Adipocyte (in vitro differentiated cells): Measurements from ENCODE around the gene VMP1.
"Not testable (repeated sequence)": the region's sequence is repeated elsewhere in the genome, so short reads cannot be mapped to it uniquely, and the experiment has no call there.

Source experiments
- DNase-seq: peaks from one replicate; pipeline ENCODE4 v3.0.0-alpha.2; 2015; ENCODE audit warnings: low read depth
- H3K27me3 ChIP-seq: replicated peaks from 2 replicates; pipeline ENCODE4 v1.7.0; 2013; ENCODE audit warnings: mild to moderate bottlenecking, low read length, moderate library complexity; ENCODE audit not compliant: control insufficient read depth, insufficient read depth
- H3K36me3 ChIP-seq: 2 replicates; pipeline ENCODE4 v1.7.0; 2013; ENCODE audit warnings: low read length, mild to moderate bottlenecking, moderate library complexity; ENCODE audit not compliant: control insufficient read depth, insufficient read depth, severe bottlenecking
- H3K4me1 ChIP-seq: 2 replicates; pipeline ENCODE4 v1.7.0; 2013; ENCODE audit warnings: mild to moderate bottlenecking, low read length, moderate library complexity; ENCODE audit not compliant: control insufficient read depth, insufficient read depth
- H3K4me3 ChIP-seq: 2 replicates; pipeline ENCODE4 v1.7.0; 2013; ENCODE audit warnings: mild to moderate bottlenecking, low read length, moderate library complexity
- H3K9ac ChIP-seq: 2 replicates; pipeline ENCODE4 v1.7.0; 2013; ENCODE audit warnings: mild to moderate bottlenecking, low read length, moderate library complexity
- H3K9me3 ChIP-seq: 2 replicates; pipeline ENCODE4 v1.7.0; 2013; ENCODE audit warnings: mild to moderate bottlenecking, low read length, moderate library complexity; ENCODE audit not compliant: control insufficient read depth

VMP1 gene

GRCh38 chr17:59753522-59754467 lies 46.3 kb downstream of the VMP1 start:
- peaks cover 47% of the 10 kb centered on the region for H3K4me1 ChIP-seq
- peak; percentile 96 for DNase-seq
- no peaks in the 10 kb centered on the region for H3K27me3 ChIP-seq
- H3K36me3 ChIP-seq, result peaks cover 10% of the 10 kb centered on the region
- peak overlapping the region; percentile 65 for H3K4me3 ChIP-seq
- peak overlapping the region; percentile 91 for H3K9ac ChIP-seq
- no peaks in the 10 kb centered on the region for H3K9me3 ChIP-seq

- no peaks in the 10 kb centered on the region for H3K27me3 ChIP-seq
These were observed 47.1 kb downstream of the VMP1 start for GRCh38 chr17:59754552-59754951.

GRCh38 chr17:59755069-59755468 lies 47.6 kb downstream of the VMP1 start:
- H3K27me3 ChIP-seq, H3K9me3 ChIP-seq, H3K36me3 ChIP-seq, DNase-seq: not testable (repeated sequence)
- H3K4me1 ChIP-seq, result peaks cover 47% of the 10 kb centered on the region
- peak overlapping the region; percentile 46 for H3K4me3 ChIP-seq
- H3K9ac ChIP-seq, result peak overlapping the region; percentile 91

More at GRCh38 chr17:59754552-59754951, 47.1 kb downstream of the VMP1 start:
- peak overlapping the region; percentile 46 for H3K4me3 ChIP-seq
- DNase-seq, result peak; percentile 80
- H3K36me3 ChIP-seq, result peaks cover 10% of the 10 kb centered on the region
- peaks cover 4% of the 10 kb centered on the region for H3K9me3 ChIP-seq
- peak overlapping the region; percentile 91 for H3K9ac ChIP-seq
- H3K4me1 ChIP-seq, result peaks cover 47% of the 10 kb centered on the region

GRCh38 chr17:59756236-59756818 lies 48.9 kb downstream of the VMP1 start:
- Histone ChIP-seq H3K9me3 (peaks cover 4% of the 10 kb centered on the region), H3K36me3 (peaks cover 10% of the 10 kb centered on the region), H3K9ac (peak overlapping the region; percentile 79), H3K4me3 (peak overlapping the region; percentile 26), H3K4me1 (peaks cover 47% of the 10 kb centered on the region), H3K27me3 (no peaks in the 10 kb centered on the region)
- peak; percentile 70 for DNase-seq

GRCh38 chr17:59757043-59757442 lies 49.6 kb downstream of the VMP1 start:
- DNase-seq, result no peak
- peaks cover 9% of the 10 kb centered on the region for H3K36me3 ChIP-seq
- H3K9me3 ChIP-seq, result peaks cover 4% of the 10 kb centered on the region
- peaks cover 53% of the 10 kb centered on the region for H3K4me1 ChIP-seq
- no peaks in the 10 kb centered on the region for H3K27me3 ChIP-seq
- H3K9ac ChIP-seq, result peak overlapping the region; percentile 79
- H3K4me3 ChIP-seq, result peak overlapping the region; percentile 26

GRCh38 chr17:59757470-59757869 lies 50.0 kb downstream of the VMP1 start:
- peaks cover 54% of the 10 kb centered on the region for H3K4me1 ChIP-seq
- no peak overlapping the region for H3K4me3 ChIP-seq
- peaks cover 4% of the 10 kb centered on the region for H3K9me3 ChIP-seq
- H3K27me3 ChIP-seq, result no peaks in the 10 kb centered on the region
- peaks cover 6% of the 10 kb centered on the region for H3K36me3 ChIP-seq
- DNase-seq, result peak; percentile 20
- H3K9ac ChIP-seq, result peak overlapping the region; percentile 79

- DNase-seq, result no peak
- Histone ChIP-seq H3K36me3 (peaks cover 6% of the 10 kb centered on the region), H3K9ac (no peak overlapping the region), H3K4me3 (no peak overlapping the region), H3K27me3 (no peaks in the 10 kb centered on the region), H3K9me3 (peaks cover 4% of the 10 kb centered on the region), H3K4me1 (peaks cover 54% of the 10 kb centered on the region)
These were observed 50.5 kb downstream of the VMP1 start for GRCh38 chr17:59757881-59758385.

- not testable (repeated sequence) for H3K9me3 ChIP-seq, H3K36me3 ChIP-seq, H3K9ac ChIP-seq, H3K4me3 ChIP-seq, DNase-seq, H3K27me3 ChIP-seq
- peaks cover 59% of the 10 kb centered on the region for H3K4me1 ChIP-seq
These were observed 51.7 kb downstream of the VMP1 start for GRCh38 chr17:59758998-59759651.

- Histone ChIP-seq H3K36me3 (peaks cover 9% of the 10 kb centered on the region), H3K9ac (no peak overlapping the region), H3K4me3 (no peak overlapping the region), H3K4me1 (peaks cover 53% of the 10 kb centered on the region), H3K9me3 (peaks cover 4% of the 10 kb centered on the region), H3K27me3 (no peaks in the 10 kb centered on the region)
- no peak for DNase-seq
These were observed 52.7 kb downstream of the VMP1 start for GRCh38 chr17:59760160-59760559.

- Histone ChIP-seq H3K9ac (peak overlapping the region; percentile 11), H3K9me3 (peaks cover 4% of the 10 kb centered on the region), H3K27me3 (no peaks in the 10 kb centered on the region), H3K4me1 (peaks cover 40% of the 10 kb centered on the region), H3K4me3 (no peak overlapping the region), H3K36me3 (peaks cover 17% of the 10 kb centered on the region)
- DNase-seq, result peak; percentile 73
These were observed 54.1 kb downstream of the VMP1 start for GRCh38 chr17:59761385-59762048.
